GM21447 (cell line): ENCODE data around the gene IQSEC1.
"Not testable (repeated sequence)": the region's sequence is repeated elsewhere in the genome, so short reads cannot be mapped to it uniquely, and the experiment has no call there.

Experiments
- ATAC-seq: cut with Tn5 transposase; IDR thresholded peaks from one replicate; pipeline ENCODE4 v1.9.1; 2021; ENCODE audit not compliant: unreplicated experiment

IQSEC1 gene

DNA sequence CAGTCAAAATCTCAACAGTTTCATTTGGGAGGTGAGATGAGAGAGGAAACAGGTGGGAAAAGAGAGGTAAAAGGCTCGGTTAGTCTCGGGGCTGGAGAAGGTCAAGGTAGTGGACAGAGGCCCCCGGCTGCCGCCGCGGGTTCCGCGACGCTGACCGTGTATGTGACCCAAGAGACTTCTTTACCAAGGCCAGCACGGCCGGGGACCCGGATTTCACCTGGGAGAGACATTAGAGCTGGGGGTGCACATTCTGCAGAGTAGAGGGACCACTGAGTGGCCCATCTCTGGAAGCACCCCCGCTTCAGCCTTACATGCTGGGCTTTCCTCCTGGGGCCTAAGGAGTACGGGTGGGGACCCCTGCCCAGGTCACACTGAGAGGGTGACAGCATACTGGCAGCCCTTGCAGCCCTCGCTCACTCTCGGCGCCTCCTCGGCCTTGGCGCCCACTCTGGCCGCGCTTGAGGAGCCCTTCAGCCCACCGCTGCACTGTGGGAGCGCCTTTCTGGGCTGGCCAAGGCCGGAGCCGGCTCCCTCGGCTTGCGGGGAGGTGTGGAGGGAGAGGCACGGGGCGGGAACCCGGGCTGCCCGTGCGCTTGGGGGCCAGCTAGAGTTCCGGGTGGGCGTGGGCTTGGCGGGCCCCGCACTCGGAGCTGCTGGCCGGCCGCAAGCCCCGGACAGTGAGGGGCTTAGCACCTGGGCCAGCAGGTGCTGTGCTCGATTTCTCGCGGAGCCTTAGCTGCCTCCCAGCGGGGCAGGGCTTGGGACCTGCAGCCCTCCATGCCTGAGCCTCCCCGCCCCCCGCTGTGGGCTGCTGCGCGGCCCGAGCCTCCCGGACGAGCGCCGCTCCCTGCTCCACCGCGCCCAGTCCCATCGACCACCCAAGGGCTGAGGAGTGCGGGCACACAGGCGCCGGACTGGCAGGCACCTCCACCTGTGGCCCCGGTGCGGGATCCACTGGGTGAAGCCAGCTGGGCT is 190.6 kb downstream of the IQSEC1 start:
- no peak for ATAC-seq

DNA sequence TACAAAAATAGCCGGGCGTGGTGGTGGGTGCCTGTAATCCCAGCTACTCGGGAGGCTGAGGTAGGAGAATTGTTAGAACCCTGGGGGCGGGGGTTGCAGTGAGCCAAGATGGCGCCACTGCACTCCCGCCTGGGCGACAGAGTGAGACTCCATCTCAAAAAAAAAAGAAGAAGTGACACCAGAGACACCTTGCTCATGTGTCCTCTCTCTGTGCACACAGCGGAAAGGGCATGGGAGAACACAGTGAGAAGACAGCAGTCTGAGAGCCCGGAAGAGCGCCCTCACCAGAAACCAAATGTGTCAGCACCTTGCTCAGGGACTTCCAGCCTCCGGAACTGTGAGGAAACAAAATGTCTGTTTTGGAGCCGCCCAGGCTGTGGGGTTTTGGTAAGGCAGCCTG is 191.4 kb downstream of the IQSEC1 start:
- ATAC-seq, result peak; percentile 56

DNA sequence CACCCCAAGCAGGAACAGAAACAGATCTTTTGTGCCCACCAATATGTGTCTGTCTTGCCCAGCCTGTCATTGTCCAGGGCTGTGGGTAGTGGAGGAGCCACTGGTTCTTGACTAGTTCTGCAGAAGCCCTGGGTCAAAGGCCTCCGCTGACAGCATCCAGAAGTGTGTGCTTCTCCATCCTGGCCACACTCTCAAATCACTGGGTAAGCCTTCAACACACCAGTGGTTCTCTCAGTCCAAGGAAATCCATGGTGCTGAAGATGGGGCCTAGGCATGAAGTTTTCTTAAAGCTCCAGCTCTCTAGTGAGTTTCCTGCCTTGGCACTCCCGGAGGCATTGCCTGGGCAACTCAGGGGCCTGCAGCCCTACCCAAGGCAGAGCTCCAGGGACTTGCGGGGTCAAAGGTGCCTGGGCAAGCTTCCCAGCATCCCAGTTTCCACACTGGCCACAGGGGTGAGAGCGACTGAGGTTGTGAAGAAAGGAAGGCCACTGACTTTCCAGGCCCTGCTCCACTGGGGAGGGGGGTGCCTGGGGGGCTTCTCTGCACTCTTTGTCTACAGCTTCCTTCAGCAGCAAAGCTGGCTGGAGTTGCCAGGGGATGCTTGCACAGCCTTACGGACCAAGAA is 193.9 kb downstream of the IQSEC1 start:
- no peak for ATAC-seq

DNA sequence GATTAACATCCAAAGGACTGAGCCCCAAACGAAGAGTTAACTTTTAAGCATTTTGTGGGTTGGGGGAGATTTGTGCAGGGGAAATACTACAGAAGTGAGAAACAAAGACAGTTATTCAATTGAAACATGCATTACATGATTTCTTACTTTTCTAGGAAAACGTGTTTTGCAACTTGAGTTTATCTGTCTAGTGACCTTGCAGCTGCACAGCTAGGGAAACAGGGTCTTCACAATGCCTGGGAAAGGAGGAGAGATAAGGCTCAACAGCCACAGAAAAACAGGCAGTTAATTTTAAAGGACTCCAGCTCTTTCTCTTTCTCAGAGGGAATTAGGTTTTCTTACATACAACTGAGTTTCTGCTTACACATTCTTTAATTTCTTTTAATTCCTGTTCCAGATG is 194.5 kb downstream of the IQSEC1 start:
- not testable (repeated sequence) for ATAC-seq

DNA sequence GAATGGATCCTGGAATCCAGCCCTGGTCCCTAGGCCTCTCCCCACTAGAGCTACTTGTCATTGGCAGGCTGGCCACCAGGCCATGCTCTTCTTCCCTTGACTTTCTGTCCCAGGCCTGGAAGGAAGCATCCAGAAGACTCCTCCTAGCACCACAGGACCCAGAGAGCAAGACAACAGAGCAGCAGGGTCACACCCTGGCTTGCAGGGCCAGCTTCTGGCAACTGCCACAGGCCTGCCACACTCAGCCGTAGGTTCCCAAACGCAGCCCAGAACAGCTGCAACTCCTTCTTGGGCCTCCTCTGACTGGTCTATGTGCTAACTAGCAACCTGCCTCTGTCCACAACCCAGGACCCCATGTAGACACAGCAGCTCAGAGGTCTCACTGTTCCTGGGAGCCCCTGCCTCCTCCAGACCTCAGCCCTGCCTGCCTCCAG is 195.1 kb downstream of the IQSEC1 start:
- ATAC-seq, result no peak

DNA sequence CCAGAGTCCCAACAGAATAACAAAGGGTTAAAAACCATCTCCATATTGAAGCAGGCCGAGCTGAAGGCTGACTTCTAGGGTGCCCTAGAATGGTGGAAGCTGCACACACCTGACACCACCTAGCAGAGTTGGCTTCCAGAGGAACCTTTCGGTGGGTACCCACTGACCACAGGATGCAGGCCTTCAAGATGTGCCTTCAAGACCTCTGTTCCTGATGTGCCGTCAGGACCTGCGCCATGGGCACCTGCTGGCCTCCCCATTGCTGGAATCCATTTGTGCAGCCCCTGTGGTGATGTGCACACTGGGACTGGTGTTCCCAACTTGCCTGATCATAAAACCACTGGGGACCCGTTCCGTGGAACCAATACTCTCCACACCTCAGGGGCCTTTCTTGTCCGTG is 196.2 kb downstream of the IQSEC1 start:
- ATAC-seq, result no peak

DNA sequence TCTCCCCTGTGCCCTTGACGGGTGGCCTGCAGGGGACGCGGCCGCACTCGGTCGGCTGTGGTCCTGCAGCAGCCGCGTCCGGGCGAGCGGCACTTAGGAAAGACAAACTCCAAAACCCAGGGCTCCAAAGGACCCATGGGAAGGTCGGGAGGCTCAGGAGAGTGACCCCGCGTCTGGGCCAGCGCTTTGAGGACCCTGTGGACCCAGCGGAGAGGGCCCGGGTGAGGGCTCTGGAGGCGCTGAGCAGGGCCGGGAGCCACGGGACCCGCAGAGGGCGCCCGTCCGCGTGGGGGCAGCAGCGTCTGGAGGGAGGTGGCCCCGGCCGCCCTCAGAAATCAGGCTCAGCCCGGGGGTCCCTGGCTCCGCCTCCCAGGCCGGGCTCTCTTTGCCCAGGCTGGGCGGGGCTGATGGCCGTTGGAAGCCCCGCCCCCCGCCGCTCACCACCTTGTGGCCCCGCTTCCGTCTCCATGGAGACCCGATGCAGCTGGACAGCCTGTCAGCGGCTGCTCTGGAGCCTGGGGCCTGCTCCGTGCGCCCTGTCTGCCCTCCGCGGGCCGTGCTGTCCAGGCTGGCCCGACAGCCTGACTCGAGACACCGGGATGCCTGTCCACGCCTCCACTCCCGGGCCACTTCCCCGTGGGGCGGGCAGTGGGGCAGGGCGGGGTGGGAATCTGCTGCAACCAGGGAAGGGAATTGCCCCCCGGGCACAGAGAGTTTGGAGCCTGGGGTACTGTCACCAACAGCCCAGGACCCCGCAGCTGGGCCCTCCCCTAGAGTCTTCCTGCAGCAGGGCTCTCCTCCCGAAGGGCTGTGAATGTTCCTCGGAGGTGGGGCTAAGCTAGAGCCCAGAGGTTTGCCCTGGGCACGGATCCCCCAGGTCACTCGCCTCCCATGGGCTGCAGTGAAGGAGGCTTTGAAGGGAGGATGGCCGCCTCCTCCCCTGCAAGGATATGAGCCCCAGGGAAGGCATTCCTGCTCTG is 197.1 kb downstream of the IQSEC1 start:
- ATAC-seq, result no peak

DNA sequence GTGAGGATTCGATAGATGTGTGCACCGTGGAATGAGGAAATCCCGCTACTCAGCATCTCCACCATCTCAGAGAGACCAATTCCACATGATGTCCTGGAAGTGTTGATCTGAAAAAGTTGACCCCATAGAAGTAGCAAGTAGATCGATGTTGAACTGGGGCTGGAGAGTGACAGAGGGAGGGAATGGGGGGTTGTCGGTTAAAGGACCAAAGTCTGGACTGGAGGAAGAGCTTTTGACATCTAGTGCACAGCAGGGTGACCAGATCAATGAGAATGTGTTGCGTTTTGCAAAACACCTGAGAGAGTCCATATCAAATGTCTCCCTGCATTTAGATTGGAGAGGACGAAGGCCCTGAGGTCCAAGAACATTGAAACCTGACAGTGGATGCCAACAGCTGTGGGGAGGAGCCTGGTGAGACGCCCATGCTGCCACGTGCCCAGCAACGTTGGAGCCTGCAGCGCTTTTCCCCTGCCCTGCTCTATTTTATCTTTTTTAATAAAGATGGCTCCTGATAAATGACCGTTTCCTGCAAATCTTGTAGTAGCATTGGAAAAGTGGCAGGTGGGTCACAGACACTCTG is 201.7 kb downstream of the IQSEC1 start:
- ATAC-seq, result no peak

DNA sequence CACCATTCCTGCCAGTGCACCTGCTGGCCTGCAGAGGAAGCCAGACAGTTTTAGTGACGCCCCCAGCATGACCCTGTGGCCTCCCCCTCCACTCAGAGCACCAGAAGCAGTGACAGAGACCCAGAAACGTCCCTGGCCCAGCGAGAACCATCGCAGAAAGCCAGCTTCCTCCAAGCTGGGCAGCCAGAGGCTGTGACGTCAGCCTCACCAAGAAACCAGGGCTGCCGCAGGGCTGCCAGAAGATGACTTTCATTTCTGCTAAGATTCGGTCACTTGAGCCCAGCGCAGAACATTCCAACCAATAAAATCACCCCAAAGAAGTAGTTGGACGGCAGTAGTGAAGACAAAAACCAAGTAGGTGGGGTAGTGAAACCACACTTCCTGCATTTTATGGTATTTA is 202.3 kb downstream of the IQSEC1 start:
- ATAC-seq, result no peak

DNA sequence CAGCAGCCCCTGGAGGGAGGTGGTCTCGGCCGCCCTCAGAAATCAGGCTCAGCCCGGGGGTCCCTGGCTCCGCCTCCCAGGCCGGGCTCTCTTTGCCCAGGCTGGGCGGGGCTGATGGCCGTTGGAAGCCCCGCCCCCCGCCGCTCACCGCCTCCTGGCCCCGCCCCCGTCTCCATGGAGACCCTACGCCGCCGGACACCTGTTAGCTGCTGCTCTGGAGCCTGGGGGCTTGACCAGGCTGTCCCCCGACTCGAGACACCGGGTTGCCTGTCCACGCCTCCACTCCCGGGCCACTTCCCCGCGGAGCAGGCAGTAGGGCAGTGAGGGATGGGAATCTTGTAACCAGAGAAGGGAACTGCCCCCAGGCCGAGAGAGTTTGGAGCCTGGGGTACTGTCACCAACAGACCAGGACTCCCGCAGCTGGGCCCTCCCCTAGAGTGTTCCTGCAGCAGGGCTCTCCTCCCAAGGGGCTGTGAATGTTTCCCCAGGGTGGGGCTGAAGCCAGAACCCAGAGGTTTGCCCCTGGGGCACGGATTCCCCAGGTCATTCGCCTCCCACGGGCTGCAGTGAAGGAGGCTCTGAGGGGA is 204.1 kb downstream of the IQSEC1 start:
- peak; percentile 52 for ATAC-seq

DNA sequence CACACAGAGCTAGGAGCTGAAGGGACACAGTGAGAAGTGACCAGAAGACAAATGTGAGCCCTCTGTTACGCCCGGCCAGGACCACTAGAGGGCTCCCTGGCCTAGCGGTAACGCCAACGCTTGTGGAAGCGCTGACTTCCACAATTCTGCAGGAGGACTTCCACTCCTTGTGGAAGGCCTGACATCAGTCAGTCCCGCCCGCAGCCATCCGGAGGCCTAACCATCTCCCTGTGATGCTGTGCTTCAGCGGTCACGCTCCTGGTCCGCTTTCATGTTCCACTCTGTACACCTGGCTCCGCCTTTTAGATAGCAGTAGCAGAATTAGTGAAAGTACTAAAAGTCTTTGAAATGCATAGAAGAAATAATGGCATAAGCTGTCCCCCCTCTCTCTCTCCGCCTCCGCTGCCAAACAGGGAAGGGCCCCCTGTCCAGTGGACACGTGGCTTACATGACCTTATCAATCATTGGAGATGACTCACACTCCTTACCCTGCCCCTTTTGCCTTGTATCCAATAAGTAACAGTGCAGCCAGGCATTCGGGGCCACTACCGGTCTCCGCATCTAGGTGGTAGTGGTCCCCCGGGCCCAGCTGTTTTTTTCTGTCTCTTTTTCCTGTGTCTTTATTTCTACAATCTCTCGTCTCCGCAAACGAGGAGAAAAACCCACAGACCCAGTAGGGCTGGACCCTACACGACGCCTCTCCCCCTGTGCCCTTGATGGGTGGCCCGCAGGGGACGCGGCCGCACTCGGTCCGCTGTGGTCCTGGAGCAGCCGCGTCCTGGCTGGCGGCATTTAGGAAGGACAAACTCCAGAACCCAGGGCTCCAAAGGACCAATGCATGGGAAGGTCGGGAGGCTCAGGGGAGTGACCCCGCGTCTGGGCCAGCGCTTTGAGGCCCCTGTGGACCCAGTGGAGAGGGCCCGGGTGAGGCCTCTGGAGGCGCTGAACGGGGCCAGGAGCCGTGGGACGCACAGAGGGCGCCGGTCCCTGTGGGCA is 204.9 kb downstream of the IQSEC1 start:
- peak; percentile 69 for ATAC-seq

DNA sequence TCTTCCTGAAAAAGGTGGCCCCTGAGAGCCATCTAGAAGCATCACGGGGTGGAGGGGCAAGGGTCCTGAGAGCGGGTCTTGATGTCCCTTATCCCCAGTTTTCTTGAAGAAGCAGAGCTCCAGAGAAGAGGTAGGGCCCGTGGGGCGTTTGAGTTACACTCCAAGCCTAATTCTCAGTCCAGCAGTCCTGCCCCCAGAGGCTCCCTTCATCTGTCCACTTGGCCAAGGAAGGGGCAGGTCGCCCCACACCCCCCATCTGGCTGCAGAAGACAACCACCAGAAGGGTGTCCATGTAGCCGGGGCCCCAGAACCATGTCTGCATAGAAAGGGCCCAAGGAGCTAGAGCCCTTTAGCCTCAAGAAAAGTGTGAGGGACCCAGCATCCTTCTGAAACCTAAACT is 206.4 kb downstream of the IQSEC1 start:
- no peak for ATAC-seq

DNA sequence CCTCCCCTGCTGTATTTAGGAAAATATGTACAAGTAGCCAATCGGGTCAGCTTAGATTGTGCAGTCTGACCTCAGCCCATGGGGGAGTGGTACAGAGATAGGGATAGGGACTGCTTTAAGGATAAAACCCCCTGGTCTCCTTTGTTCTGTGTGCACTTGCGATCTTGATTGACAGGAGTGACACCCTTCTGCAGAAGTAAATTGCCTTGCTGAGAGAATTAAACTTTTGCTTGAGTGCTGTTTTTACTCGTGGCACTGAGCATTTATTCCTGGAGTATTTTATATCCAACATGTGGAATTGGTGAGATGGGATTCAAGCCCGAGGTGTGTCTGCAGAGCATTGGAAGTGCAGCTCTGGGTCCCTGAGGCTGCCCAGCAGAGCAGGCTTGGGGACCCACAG is 208.0 kb downstream of the IQSEC1 start:
- ATAC-seq, result no peak

DNA sequence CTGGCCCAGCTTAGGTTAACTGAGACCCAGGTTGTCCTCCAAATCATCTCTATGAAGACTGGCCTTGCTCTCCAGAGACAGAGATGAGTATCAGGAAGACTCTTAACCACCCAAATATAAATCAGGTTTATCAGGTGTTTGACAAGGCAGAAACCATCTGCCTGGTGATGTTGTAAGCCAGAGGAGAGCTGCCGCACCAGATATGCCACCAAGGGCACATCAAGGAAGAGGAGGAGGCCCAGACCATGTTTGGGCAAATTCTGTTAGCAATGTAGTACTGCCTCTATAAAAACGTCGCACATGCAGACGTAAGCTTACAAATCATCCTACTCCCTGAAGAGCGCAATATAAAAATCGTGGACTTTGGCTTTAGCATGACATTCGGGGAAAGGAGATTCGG is 210.8 kb downstream of the IQSEC1 start:
- ATAC-seq, result no peak

DNA sequence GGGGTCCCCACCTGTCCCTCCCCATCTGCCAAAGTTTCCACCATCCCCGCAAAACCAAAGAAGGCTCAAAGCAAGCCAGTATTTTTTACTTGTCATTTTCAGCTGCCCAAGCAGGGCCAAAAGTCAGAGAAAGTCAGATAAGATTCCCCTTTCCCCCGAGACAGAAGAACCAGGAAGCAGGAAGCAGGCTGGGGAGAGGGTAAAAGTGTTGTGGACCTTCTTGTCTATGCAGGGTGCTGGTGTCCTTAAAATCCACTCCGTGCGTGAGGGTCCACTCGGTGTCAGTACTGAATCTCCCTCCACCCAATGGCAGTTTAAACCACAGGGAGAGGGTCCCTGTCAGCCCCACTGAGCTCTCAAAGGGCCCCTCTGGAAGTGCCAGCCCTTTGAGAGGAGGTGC is 211.6 kb downstream of the IQSEC1 start:
- no peak for ATAC-seq

DNA sequence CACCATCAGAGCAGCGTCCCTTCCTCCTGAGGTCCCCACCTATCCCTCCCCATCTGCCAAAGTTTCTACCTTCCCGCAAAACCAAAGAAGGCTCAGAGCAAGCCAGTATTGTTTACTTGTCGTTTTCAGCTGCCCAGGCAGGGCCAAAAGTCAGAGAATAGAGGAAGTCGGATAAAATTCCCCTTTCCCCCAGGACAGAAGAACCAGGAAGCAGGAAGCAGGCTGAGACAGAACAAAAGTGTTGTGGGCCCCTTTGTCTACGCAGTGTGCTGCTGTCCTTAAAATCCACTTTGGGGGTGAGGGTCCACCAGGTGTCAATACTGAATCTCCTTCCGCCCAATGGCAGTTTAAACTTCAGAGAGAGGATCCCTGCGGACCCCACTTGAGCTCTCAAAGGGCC is 213.4 kb downstream of the IQSEC1 start:
- no peak for ATAC-seq

DNA sequence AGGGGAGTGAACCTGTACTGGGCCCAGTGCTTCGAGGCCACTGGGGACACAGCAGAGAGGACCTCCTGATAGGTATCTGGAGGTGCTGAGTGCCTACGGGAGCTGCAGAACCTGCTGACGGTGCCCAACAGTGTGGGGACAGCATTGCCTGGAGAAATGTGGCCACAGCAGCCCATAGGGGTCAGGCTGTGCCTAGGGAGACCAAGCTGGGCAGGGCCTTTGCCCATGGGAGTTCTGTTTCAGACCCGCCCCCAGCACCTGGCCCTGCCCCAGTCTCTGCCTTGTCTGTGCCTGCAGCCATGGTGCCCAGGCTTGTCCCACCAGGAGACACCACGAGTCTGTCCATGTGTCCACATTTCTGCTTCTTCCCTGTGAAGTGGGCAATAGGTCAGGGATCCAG is 216.6 kb downstream of the IQSEC1 start:
- no peak for ATAC-seq

DNA sequence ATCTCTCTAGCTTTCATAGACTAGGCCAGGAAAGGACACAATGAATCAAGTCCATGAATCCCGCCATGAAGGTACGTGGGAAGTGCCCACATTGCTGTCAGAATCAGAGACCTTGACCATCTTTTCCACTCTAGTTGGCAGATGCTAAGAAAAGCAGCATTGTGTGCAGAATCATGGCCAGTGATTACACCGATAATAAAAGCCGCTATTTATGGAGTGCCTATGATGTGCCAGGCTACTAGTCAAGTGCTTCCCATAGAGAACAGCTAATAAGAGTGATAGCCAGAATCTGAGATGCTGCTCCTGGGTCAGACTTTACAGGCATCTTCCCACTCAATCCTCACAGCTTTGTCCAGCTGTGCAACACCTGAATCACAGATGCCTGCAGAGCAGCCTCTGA is 218.7 kb downstream of the IQSEC1 start:
- ATAC-seq, result no peak

DNA sequence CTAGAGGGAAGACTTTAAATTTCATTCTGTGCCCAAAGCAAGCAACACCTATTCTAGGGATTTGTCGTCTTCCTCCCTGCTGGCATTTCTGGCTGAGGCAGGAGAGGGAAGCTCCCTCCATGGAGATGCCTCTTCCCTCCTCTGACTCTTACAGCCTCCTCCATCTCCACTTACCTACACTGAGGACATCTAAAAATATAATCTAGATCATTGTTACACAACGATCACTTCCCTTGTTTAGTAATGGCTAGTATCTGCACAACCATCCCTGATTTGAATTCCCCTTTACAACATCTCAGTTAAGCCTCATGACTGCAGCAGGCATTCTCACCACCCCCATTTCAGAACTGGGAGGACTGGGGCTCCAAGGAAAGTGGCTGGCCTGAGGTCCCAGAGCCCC is 219.4 kb downstream of the IQSEC1 start:
- ATAC-seq, result not testable (repeated sequence)
